Esophagus squamous epithelium (tissue), 4 donors: Measurements from ENCODE around the gene TUBA3C.

Experiments used
- POLR2A ChIP-seq, 4 donors: fragments of 450-650 bp; IDR thresholded peaks; one replicate each; pipeline ENCODE4 v1.6.1; 2017; ENCODE audit warnings: antibody characterized with exemption in 4 of 4, mild to moderate bottlenecking in 4 of 4, moderate library complexity in 3 of 4
- TF ChIP-seq, protein P1 (sequence below), 6 experiments: fragments of 450-650 bp in 4 of 6; fragments of 200-600 bp in 2 of 6; sonication (generic) in 2 of 6; IDR thresholded peaks; one replicate each; pipeline ENCODE4 v1.5.1; 2016 to 2019; ENCODE audit warnings: antibody characterized with exemption in 6 of 6, mild to moderate bottlenecking in 4 of 6, moderate library complexity in 4 of 6

DNA sequence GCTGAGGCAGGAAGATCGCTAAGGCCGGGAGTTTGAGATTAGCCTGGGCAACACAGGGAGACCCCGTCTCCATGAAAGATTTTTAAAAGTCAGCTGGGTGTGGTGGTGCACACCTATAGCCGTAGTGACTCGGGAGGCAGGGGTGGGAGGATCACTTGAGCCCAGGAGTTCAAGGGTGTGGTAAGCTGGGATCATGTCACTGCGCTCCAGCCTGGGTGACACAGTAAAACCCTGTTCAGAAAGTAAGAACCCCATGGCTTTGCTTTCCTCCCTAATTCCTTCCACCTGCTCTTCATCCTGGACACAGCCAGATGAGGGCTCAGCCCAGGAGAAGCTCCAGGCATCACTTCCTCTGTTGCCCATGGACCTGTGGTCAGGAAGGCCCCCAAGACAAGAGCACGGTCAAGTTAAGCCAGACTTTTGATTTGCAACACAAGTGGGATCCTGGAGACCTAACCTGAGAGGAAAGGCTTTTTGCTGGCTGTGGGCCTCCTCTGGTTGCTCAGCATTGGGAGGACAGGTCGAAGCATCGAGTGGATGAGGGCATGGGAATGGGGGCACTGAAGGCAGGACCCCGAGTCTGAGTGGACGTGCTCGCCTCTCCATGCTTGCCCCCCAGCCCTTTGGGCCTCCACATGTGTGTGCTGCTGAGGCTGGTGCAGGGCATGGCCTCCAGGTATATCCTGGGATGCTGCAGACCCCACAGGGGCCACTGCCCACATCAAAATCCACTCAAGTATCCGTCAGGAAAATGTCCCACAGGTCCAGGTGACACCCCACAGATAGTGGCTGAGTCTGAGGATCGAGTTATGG lies 25.4 kb downstream of the TUBA3C start:
- TF ChIP-seq, protein P1, sequence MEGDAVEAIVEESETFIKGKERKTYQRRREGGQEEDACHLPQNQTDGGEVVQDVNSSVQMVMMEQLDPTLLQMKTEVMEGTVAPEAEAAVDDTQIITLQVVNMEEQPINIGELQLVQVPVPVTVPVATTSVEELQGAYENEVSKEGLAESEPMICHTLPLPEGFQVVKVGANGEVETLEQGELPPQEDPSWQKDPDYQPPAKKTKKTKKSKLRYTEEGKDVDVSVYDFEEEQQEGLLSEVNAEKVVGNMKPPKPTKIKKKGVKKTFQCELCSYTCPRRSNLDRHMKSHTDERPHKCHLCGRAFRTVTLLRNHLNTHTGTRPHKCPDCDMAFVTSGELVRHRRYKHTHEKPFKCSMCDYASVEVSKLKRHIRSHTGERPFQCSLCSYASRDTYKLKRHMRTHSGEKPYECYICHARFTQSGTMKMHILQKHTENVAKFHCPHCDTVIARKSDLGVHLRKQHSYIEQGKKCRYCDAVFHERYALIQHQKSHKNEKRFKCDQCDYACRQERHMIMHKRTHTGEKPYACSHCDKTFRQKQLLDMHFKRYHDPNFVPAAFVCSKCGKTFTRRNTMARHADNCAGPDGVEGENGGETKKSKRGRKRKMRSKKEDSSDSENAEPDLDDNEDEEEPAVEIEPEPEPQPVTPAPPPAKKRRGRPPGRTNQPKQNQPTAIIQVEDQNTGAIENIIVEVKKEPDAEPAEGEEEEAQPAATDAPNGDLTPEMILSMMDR (IDR thresholded peaks at IDR 0.05): no peak
- no peak for TF ChIP-seq POLR2A (IDR thresholded peaks at IDR 0.05)
